GM19239 (cell line): Measurements from ENCODE around the gene SPIB.
A peak's percentile ranks its signal among the peaks of the same experiment; 100 is the strongest.
"Not testable (repeated sequence)": the region's sequence is repeated elsewhere in the genome, so short reads cannot be mapped to it uniquely, and the experiment has no call there.

ENCODE experiments used
- DNase-seq: peaks from one replicate; pipeline ENCODE4 v3.0.0; 2011; ENCODE audit warnings: low spot score; ENCODE audit not compliant: insufficient read length
- FAIRE-seq: peaks from 2 replicates; lab custom pipeline; 2011; peaks lifted over from hg19 to GRCh38; lab: Jason Lieb, UNC

SPIB gene

GRCh38 chr19:50390295-50390694 is 28.4 kb upstream of the SPIB start:
- DNase-seq, FAIRE-seq: not testable (repeated sequence)

GRCh38 chr19:50390952-50391351 is 27.8 kb upstream of the SPIB start:
- not testable (repeated sequence) for FAIRE-seq

GRCh38 chr19:50392759-50393158 is 26.0 kb upstream of the SPIB start:
- DNase-seq (no peak), FAIRE-seq (no peak)

More at GRCh38 chr19:50390952-50391351, 27.8 kb upstream of the SPIB start:
- not testable (repeated sequence) for DNase-seq

GRCh38 chr19:50393589-50393988 is 25.1 kb upstream of the SPIB start:
- FAIRE-seq (no peak), DNase-seq (no peak)

- no peak for FAIRE-seq
- no peak for DNase-seq
Measured at GRCh38 chr19:50394017-50394416, 24.7 kb upstream of the SPIB start.

- no peak for DNase-seq
- no peak for FAIRE-seq
Measured at GRCh38 chr19:50398675-50399367, 19.9 kb upstream of the SPIB start.

GRCh38 chr19:50399368-50399745 is 19.4 kb upstream of the SPIB start:
- no peak for FAIRE-seq

GRCh38 chr19:50401605-50402450 is 16.9 kb upstream of the SPIB start:
- DNase-seq: no peak
- no peak for FAIRE-seq

More at GRCh38 chr19:50399368-50399745, 19.4 kb upstream of the SPIB start:
- DNase-seq: no peak

- no peak for DNase-seq
- no peak for FAIRE-seq
Measured at GRCh38 chr19:50402544-50403301, 16.0 kb upstream of the SPIB start.

- FAIRE-seq (no peak), DNase-seq (no peak)
Measured at GRCh38 chr19:50406156-50406820, 12.4 kb upstream of the SPIB start.

GRCh38 chr19:50406829-50407228 is 11.9 kb upstream of the SPIB start:
- DNase-seq (no peak), FAIRE-seq (no peak)

GRCh38 chr19:50409347-50409746 is 9.4 kb upstream of the SPIB start:
- DNase-seq (no peak), FAIRE-seq (no peak)

GRCh38 chr19:50410109-50410508 is 8.6 kb upstream of the SPIB start:
- no peak for FAIRE-seq

GRCh38 chr19:50412419-50412818 is 6.3 kb upstream of the SPIB start:
- no peak for FAIRE-seq

More at GRCh38 chr19:50410109-50410508, 8.6 kb upstream of the SPIB start:
- DNase-seq: no peak

GRCh38 chr19:50413096-50413495 is 5.6 kb upstream of the SPIB start:
- no peak for FAIRE-seq
- DNase-seq: no peak

More at GRCh38 chr19:50412419-50412818, 6.3 kb upstream of the SPIB start:
- no peak for DNase-seq

- DNase-seq (no peak), FAIRE-seq (no peak)
Measured at GRCh38 chr19:50413531-50413930, 5.2 kb upstream of the SPIB start.

- FAIRE-seq (no peak), DNase-seq (peak; percentile 88)
Measured at GRCh38 chr19:50414864-50415660, 3.7 kb upstream of the SPIB start.

GRCh38 chr19:50415661-50416033 is 3.1 kb upstream of the SPIB start:
- DNase-seq (peak; percentile 89), FAIRE-seq (peak; percentile 99)
